H1 (cell line): ENCODE results near the gene HECTD3. TPM values are rescaled to one million over a fixed set of nuclear protein-coding genes. Genes with fewer than 3 reads are reported as not detected.

Experiments used
- CTCF ChIA-PET: fragments of 300-600 bp; sonication (Branson Sonifier 250); formaldehyde crosslinking; loops from one replicate; lab custom pipeline; 2021; ENCODE audit not compliant: partially characterized antibody; lab: Charles Lee
- POLR2A ChIA-PET: fragments of 300-600 bp; sonication (Branson Sonifier 250); formaldehyde crosslinking; loops from one replicate; lab custom pipeline; 2021; ENCODE audit warnings: inconsistent platforms; ENCODE audit not compliant: partially characterized antibody; lab: Charles Lee
- DNase-seq, 2 experiments: peaks; one replicate each; pipeline versions ENCODE4 v3.0.0 to v3.0.0-alpha.2; 2010 to 2022; ENCODE audit warnings: low spot score in 2 of 2, low read depth in 1 of 2, mixed read lengths in 1 of 2
- FAIRE-seq: peaks from 2 replicates; lab custom pipeline; 2011; peaks lifted over from hg19 to GRCh38; lab: Jason Lieb, UNC
- H2AFZ ChIP-seq: 2 replicates; pipeline ENCODE4 v1.8.1; 2012; ENCODE audit warnings: low read length, inconsistent platforms
- H2AK5ac ChIP-seq: 2 replicates; pipeline ENCODE4 v1.6.1; 2013; ENCODE audit warnings: low read depth, low read length
- H2BK120ac ChIP-seq: replicated peaks from 2 replicates; pipeline ENCODE3; 2013; ENCODE audit warnings: low read depth, low read length, inconsistent platforms
- H2BK12ac ChIP-seq: 2 replicates; pipeline ENCODE4 v1.6.1; 2013; ENCODE audit warnings: low read depth, low read length
- H2BK15ac ChIP-seq: 2 replicates; pipeline ENCODE4 v1.6.1; 2013; ENCODE audit warnings: low read length
- H2BK20ac ChIP-seq: 2 replicates; pipeline ENCODE4 v1.6.1; 2013; ENCODE audit warnings: low read length
- H2BK5ac ChIP-seq: 2 replicates; pipeline ENCODE4 v1.6.1; 2013; ENCODE audit warnings: low read depth, low read length
- H3K14ac ChIP-seq: 2 replicates; pipeline ENCODE4 v1.6.1; 2013; ENCODE audit warnings: inconsistent platforms; ENCODE audit not compliant: insufficient read length
- H3K18ac ChIP-seq: 2 replicates; pipeline ENCODE4 v1.6.1; 2013; ENCODE audit warnings: low read length; ENCODE audit errors: extremely low read depth
- H3K23ac ChIP-seq: 2 replicates; pipeline ENCODE4 v1.6.1; 2013; ENCODE audit warnings: inconsistent platforms; ENCODE audit not compliant: insufficient read length
- H3K23me2 ChIP-seq: 2 replicates; pipeline ENCODE4 v1.6.1; 2013; ENCODE audit warnings: low read depth, low read length
- H3K27ac ChIP-seq: 2 replicates; pipeline ENCODE4 v1.6.1; 2011; ENCODE audit warnings: low read depth, low read length, inconsistent platforms
- H3K27me3 ChIP-seq, 4 experiments: replicated peaks in 1 of 4; 1 replicate in 1 of 4; 2 replicates in 3 of 4; pipeline versions ENCODE4 v1.6.1 to v1.8.1; 2011 to 2013; ENCODE audit warnings: low read length in 3 of 4, mild to moderate bottlenecking in 3 of 4, inconsistent platforms in 2 of 4, mixed read lengths in 2 of 4, moderate library complexity in 1 of 4; ENCODE audit not compliant: control insufficient read depth in 3 of 4, insufficient read depth in 3 of 4; ENCODE audit errors: extremely low read depth in 1 of 4
- H3K36me3 ChIP-seq, 4 experiments: 2 replicates each; pipeline versions ENCODE4 v1.6.1 to v1.8.1; 2011 to 2013; ENCODE audit warnings: mild to moderate bottlenecking in 4 of 4, low read length in 3 of 4, moderate library complexity in 2 of 4, control low read depth in 1 of 4, inconsistent platforms in 1 of 4; ENCODE audit not compliant: insufficient read depth in 4 of 4, control insufficient read depth in 2 of 4
- H3K4ac ChIP-seq: replicated peaks from 2 replicates; pipeline ENCODE3; 2013; ENCODE audit warnings: low read length, low read depth, mixed read lengths, inconsistent platforms; ENCODE audit not compliant: insufficient read length
- H3K4me1 ChIP-seq, 4 experiments: replicated peaks in 1 of 4; 1 replicate in 1 of 4; 2 replicates in 3 of 4; pipeline versions ENCODE4 v1.6.1 to v1.8.1; 2011 to 2013; ENCODE audit warnings: low read length in 3 of 4, inconsistent platforms in 2 of 4, mixed read lengths in 1 of 4; ENCODE audit not compliant: insufficient read depth in 4 of 4, control insufficient read depth in 3 of 4
- H3K4me2 ChIP-seq, 2 experiments: 2 replicates each; pipeline versions ENCODE4 v1.6.1 to v1.8.1; 2011 to 2013; ENCODE audit warnings: low read depth in 2 of 2, low read length in 2 of 2, control low read depth in 1 of 2, inconsistent platforms in 1 of 2, mild to moderate bottlenecking in 1 of 2; ENCODE audit not compliant: insufficient read depth in 1 of 2
- H3K4me3 ChIP-seq, 4 experiments: fragments of 200-600, 300-600 bp in 1 of 4; sonication (generic), shearing (Covaris generic), sonication (Bioruptor Twin) in 1 of 4; 2 replicates each; pipeline versions ENCODE4 v1.5.1 to v1.8.1; 2011 to 2016; ENCODE audit warnings: low read length in 4 of 4, low read depth in 3 of 4, control low read depth in 2 of 4, inconsistent platforms in 2 of 4, mild to moderate bottlenecking in 2 of 4, mixed read lengths in 1 of 4, moderate library complexity in 1 of 4; ENCODE audit not compliant: insufficient read depth in 2 of 4; ENCODE audit errors: extremely low read depth in 1 of 4
- H3K56ac ChIP-seq: replicated peaks from 2 replicates; pipeline ENCODE3; 2013; ENCODE audit warnings: low read depth, mild to moderate bottlenecking, mixed read lengths, low read length, inconsistent platforms; ENCODE audit not compliant: insufficient read length
- H3K79me1 ChIP-seq: 2 replicates; pipeline ENCODE4 v1.6.1; 2013; ENCODE audit warnings: low read depth, low read length, control low read depth
- H3K79me2 ChIP-seq, 2 experiments: 2 replicates each; pipeline versions ENCODE4 v1.6.1 to v1.8.1; 2012 to 2013; ENCODE audit warnings: low read length in 2 of 2, mild to moderate bottlenecking in 2 of 2, inconsistent platforms in 1 of 2; ENCODE audit not compliant: insufficient read depth in 2 of 2, control insufficient read depth in 1 of 2
- H3K9ac ChIP-seq, 4 experiments: replicated peaks in 1 of 4; 1 replicate in 1 of 4; 2 replicates in 3 of 4; pipeline versions ENCODE4 v1.6.1 to v1.8.1; 2011 to 2013; ENCODE audit warnings: low read depth in 3 of 4, low read length in 3 of 4, control low read depth in 2 of 4, mild to moderate bottlenecking in 2 of 4, moderate library complexity in 2 of 4, inconsistent platforms in 1 of 4; ENCODE audit errors: extremely low read depth in 1 of 4
- H3K9me3 ChIP-seq, 2 experiments: 2 replicates each; pipeline versions ENCODE4 v1.6.1 to v1.8.1; 2012 to 2013; ENCODE audit warnings: mild to moderate bottlenecking in 2 of 2, moderate library complexity in 2 of 2, control low read depth in 1 of 2, inconsistent platforms in 1 of 2, low read depth in 1 of 2, low read length in 1 of 2, mixed read lengths in 1 of 2; ENCODE audit not compliant: insufficient read depth in 2 of 2
- H4K20me1 ChIP-seq, 2 experiments: replicated peaks in 1 of 2; 2 replicates each; pipeline versions ENCODE3 to v1.8.1; 2011 to 2013; ENCODE audit warnings: inconsistent platforms in 2 of 2, low read length in 2 of 2, mild to moderate bottlenecking in 1 of 2; ENCODE audit not compliant: insufficient read depth in 2 of 2, control insufficient read depth in 1 of 2
- H4K5ac ChIP-seq: 2 replicates; pipeline ENCODE4 v1.6.1; 2013; ENCODE audit warnings: low read length, low read depth, mixed read lengths, inconsistent platforms; ENCODE audit not compliant: insufficient read length
- H4K8ac ChIP-seq: 2 replicates; pipeline ENCODE4 v1.8.0; 2013; ENCODE audit warnings: mild to moderate bottlenecking, moderate library complexity, low read length, inconsistent platforms; ENCODE audit not compliant: insufficient read depth; ENCODE audit errors: extremely low read depth
- H4K91ac ChIP-seq: replicated peaks from 2 replicates; pipeline ENCODE3; 2013; ENCODE audit warnings: low read length, mixed read lengths, inconsistent platforms; ENCODE audit not compliant: insufficient read length
- CHD1 ChIP-seq: IDR thresholded peaks from 2 replicates; pipeline ENCODE4 v1.6.1; 2012; ENCODE audit warnings: low read depth, low read length, improper control_type of control experiment
- HDAC6 ChIP-seq: IDR thresholded peaks from one replicate; pipeline ENCODE4 v1.7.1; 2012; ENCODE audit warnings: low read depth, mild to moderate bottlenecking, inconsistent platforms, low read length, moderate library complexity
- RFX5 ChIP-seq: IDR thresholded peaks from 2 replicates; pipeline ENCODE4 v1.6.1; 2011; ENCODE audit warnings: low read depth, low read length, improper control_type of control experiment, borderline replicate concordance
- SIRT6 ChIP-seq: IDR thresholded peaks from one replicate; pipeline ENCODE4 v1.7.1; 2012; ENCODE audit warnings: low read length, inconsistent platforms
- YY1 ChIP-seq: IDR thresholded peaks from 2 replicates; pipeline ENCODE4 v1.6.1; 2011; ENCODE audit warnings: low read depth, mild to moderate bottlenecking, low read length
- WGBS, 2 experiments: shearing (Covaris generic) in 1 of 2; methylation state at CpG; one replicate each; pipeline versions ENCODE4 v1.1.6 to v1.1.7; 2013 to 2015; ENCODE audit warnings: low lambda C conversion rate in 2 of 2, mixed read lengths in 2 of 2, inconsistent platforms in 1 of 2, low coverage in 1 of 2, missing lambda C conversion rate in 1 of 2; ENCODE audit not compliant: insufficient replicate concordance in 2 of 2, insufficient coverage in 1 of 2, insufficient read length in 1 of 2; ENCODE audit errors: extremely low coverage in 1 of 2, missing lambda C conversion rate in 1 of 2; 5-methylcytosine and 5-hydroxymethylcytosine counted together
- polyA plus RNA-seq, 7 experiments: library from polyadenylated mRNA; depleted of rRNA in 3 of 7; stranded (reverse) in 5 of 7; unstranded in 2 of 7; fragments of >200 nt in 5 of 7; fragments of 200-250 nt in 2 of 7; gene quantifications; 1 replicate in 5 of 7; 2 replicates in 1 of 7; 4 replicates in 1 of 7; pipeline versions ENCODE4 v1.2.1 to v1.2.3, GENCODE V29; 2011 to 2013; ENCODE audit warnings: missing spikeins in 2 of 7, mixed read lengths in 2 of 7
- total RNA-seq: library from RNA; stranded (reverse); fragmentation: NEBNext Ultra II Directional; extraction: Animal tissue kit (Norgen Biotek cat#: 25700); gene quantifications from 2 replicates; pipeline ENCODE4 v1.2.1, GENCODE V29; 2021

The HECTD3 gene
- total and polyA plus RNA-seq, 2 of the 8 experiments (the other 6 are each of a cell fraction or from before 2014, with no cell fraction given): 32.9 to 52.7 TPM

DNA sequence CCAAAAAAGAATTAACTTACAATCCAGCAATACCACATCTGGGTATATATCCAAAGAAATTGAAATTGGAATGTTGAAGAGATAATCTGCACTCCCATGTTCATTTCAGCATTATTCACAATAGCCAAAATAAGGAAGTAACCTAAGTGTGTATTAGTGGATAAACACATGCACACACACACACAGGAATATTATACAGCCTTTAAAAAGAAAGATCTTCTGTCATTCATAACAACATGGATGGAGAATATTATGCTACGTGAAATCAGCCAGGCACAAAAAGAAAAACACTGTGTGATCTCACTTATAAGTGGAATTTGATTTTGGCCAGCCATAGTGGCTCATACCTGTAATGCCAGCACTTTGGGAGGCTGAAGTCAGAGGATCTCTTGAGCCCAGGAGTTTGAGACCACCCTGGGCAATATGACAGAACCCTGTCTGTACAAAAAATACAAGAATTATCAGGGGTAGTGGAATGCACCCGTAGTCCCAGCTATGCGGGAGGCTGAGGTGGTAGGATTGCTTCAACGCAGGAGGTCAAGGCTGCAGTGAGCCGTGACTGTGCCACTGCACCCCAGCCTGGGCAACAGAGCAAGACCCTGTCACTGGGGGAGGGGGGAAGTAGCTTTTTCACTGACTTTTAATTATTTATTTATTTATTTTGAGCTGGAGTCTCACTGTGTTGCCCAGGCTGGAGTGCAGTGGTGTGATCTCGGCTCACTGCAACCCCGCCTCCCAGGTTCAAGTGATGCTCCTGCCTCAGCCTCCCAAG is 15.5 kb downstream of the HECTD3 start:
- H3K9me3 ChIP-seq: no peaks in the 10 kb centered on the region
- no peaks in the 10 kb centered on the region for H3K23me2 ChIP-seq
- H3K4me2 ChIP-seq: no peak overlapping the region
- H3K4me3 ChIP-seq: no peak overlapping the region
- no peaks in the 10 kb centered on the region for H4K20me1 ChIP-seq
- no peak overlapping the region for H3K14ac ChIP-seq
- no peak overlapping the region for H4K91ac ChIP-seq
- no peak overlapping the region for H3K4ac ChIP-seq
- H3K9ac ChIP-seq: no peak overlapping the region
- no peak overlapping the region for H2BK5ac ChIP-seq
- H2BK120ac ChIP-seq: no peak overlapping the region
- no peak overlapping the region for H2BK15ac ChIP-seq
- H3K23ac ChIP-seq: no peak overlapping the region
- H3K79me2 ChIP-seq: no peaks in the 10 kb centered on the region
- no peak overlapping the region for H2AFZ ChIP-seq
- 89% methylated on average over 7 of the region's 7 CpGs; no CpG with 5 or more reads in 1 of the 2 experiments for WGBS, 2 experiments
- H2BK12ac ChIP-seq: no peak overlapping the region
- H2BK20ac ChIP-seq: no peak overlapping the region
- DNase-seq (no peak), FAIRE-seq (no peak)
- H3K79me1 ChIP-seq: no peaks in the 10 kb centered on the region
- ChIA-PET CTCF (interaction anchor here (0.6 to 1.6 kb wide), 6 partner anchors 11 to 776 kb away, joined by 3 to 4 read pairs (median 3); partner anchors contain the start of gene HECTD3), POLR2A (interaction anchor here (1.1 to 2.2 kb wide), 4 partner anchors 9 to 176 kb away, joined by 4 to 7 read pairs (median 5); partner anchors contain the start of genes EIF2B3 and UROD)
- H3K36me3 ChIP-seq: no peaks in the 10 kb centered on the region
- H3K27me3 ChIP-seq: no peaks in the 10 kb centered on the region
- no peak overlapping the region for H3K27ac ChIP-seq
- H4K8ac ChIP-seq: no peak overlapping the region; the same call in 1 of the 2 replicates
- no peak overlapping the region for H3K18ac ChIP-seq
- H2AK5ac ChIP-seq: no peak overlapping the region
- no peak overlapping the region for H4K5ac ChIP-seq
- no peaks in the 10 kb centered on the region for H3K4me1 ChIP-seq
- no peak overlapping the region for H3K56ac ChIP-seq
- no peak for TF ChIP-seq HDAC6
- TF ChIP-seq CHD1: no peak
- TF ChIP-seq SIRT6: no peak
- no peak for TF ChIP-seq RFX5
- TF ChIP-seq YY1: no peak
